Activated CD4-positive, alpha-beta memory T cell treated with anti-CD3 and anti-CD28 coated beads, Interleukin-2, amount 10 ng/mL, durations not matched to agents 7 days and 5 days (primary cell): ENCODE measurements around the gene RNF39. TPM values are rescaled to one million over a fixed set of nuclear protein-coding genes. Genes with fewer than 3 reads are reported as not detected.

ENCODE experiments used
- CTCF ChIA-PET: fragments of 350-600 bp; sonication (Branson Sonifier 250); formaldehyde crosslinking; loops from one replicate; lab custom pipeline; 2021; ENCODE audit warnings: antibody characterized with exemption, inconsistent platforms; lab: Charles Lee
- POLR2A ChIA-PET: fragments of 350-600 bp; sonication (Branson Sonifier 250); formaldehyde crosslinking; loops from one replicate; lab custom pipeline; 2021; ENCODE audit warnings: antibody characterized with exemption; lab: Charles Lee
- DNase-seq: peaks from one replicate; pipeline ENCODE4 v3.0.0-alpha.2; 2020
- H3K27ac Mint-ChIP-seq: one replicate; pipeline ENCODE4 v1.8.0; 2021; ENCODE audit warnings: mild to moderate bottlenecking, mixed read lengths
- H3K27me3 Mint-ChIP-seq: one replicate; pipeline ENCODE4 v1.8.0; 2021; ENCODE audit warnings: mixed read lengths
- H3K36me3 Mint-ChIP-seq: one replicate; pipeline ENCODE4 v1.8.0; 2021; ENCODE audit warnings: low read depth, mixed read lengths
- H3K4me1 Mint-ChIP-seq: one replicate; pipeline ENCODE4 v1.8.0; 2021; ENCODE audit warnings: mixed read lengths
- H3K4me3 Mint-ChIP-seq: one replicate; pipeline ENCODE4 v1.8.0; 2021; ENCODE audit warnings: mild to moderate bottlenecking, mixed read lengths
- H3K9me3 Mint-ChIP-seq: one replicate; pipeline ENCODE4 v1.8.0; 2021; ENCODE audit warnings: mixed read lengths
- total RNA-seq, 2 experiments: library from RNA; stranded (reverse); gene quantifications; one replicate each; pipeline ENCODE4 v1.2.3, GENCODE V29; 2021

The RNF39 gene
- total RNA-seq, 2 experiments from 2014 or later: not detected

- Mint-ChIP-seq H3K36me3 (peaks cover 74% of the 10 kb centered on the region), H3K4me3 (peak within 1 kb of the TSS; percentile 93), H3K27me3 (peaks cover 8% of the 10 kb centered on the region), H3K4me1 (peaks cover 63% of the 10 kb centered on the region), H3K27ac (peak within 1 kb of the TSS; percentile 94), H3K9me3 (no peaks in the 10 kb centered on the region)
- POLR2A ChIA-PET: interaction anchor here (0.8 to 2.6 kb wide), 17 partner anchors 10 to 1137 kb away, joined by 3 to 25 read pairs (median 4); partner anchors contain the start of genes ABCF1, HLA-A, RNF39 and TRIM26
- peak; percentile 99 for DNase-seq
- CTCF ChIA-PET: interaction anchor here (0.7 to 1.7 kb wide), 7 partner anchors 8 to 416 kb away, joined by 3 to 10 read pairs (median 3); partner anchors contain the start of gene RNF39
Measured at GRCh38 chr6:30066577-30067459, 8.8 kb downstream of the RNF39 start, which contains the start of gene PPP1R11. Gene PPP1R11 (plus strand): TSS chr6:30067198. CDS start chr6:30067411, 213 bp downstream.

- no peak for DNase-seq
- no peaks in the 10 kb centered on the region for H3K9me3 Mint-ChIP-seq
- POLR2A ChIA-PET: interaction anchor here (0.8 to 2.6 kb wide), 15 partner anchors 11 to 1137 kb away, joined by 3 to 25 read pairs (median 4); partner anchors contain the start of genes ABCF1, HLA-A, RNF39 and TRIM26
- H3K4me3 Mint-ChIP-seq: peak overlapping the region; percentile 93
- CTCF ChIA-PET: interaction anchor here (0.6 to 1.7 kb wide), 8 partner anchors 9 to 415 kb away, joined by 3 to 10 read pairs (median 3); partner anchors contain the start of gene RNF39
- peaks cover 64% of the 10 kb centered on the region for H3K4me1 Mint-ChIP-seq
- H3K27ac Mint-ChIP-seq: peak overlapping the region; percentile 94
- peaks cover 5% of the 10 kb centered on the region for H3K27me3 Mint-ChIP-seq
- peaks cover 77% of the 10 kb centered on the region for H3K36me3 Mint-ChIP-seq
Measured at GRCh38 chr6:30066082-30066481, 9.5 kb downstream of the RNF39 start.

- no peak for DNase-seq
- Mint-ChIP-seq H3K27ac (peak overlapping the region; percentile 55), H3K27me3 (no peaks in the 10 kb centered on the region), H3K9me3 (no peaks in the 10 kb centered on the region), H3K4me1 (peaks cover 66% of the 10 kb centered on the region), H3K36me3 (peaks cover 54% of the 10 kb centered on the region), H3K4me3 (peak overlapping the region; percentile 14)
- POLR2A ChIA-PET: interaction anchor here (3.8 kb wide), 1 partner anchor 39 kb away, joined by 27 read pairs; no protein-coding TSS in a partner anchor
- CTCF ChIA-PET: no interaction called here
Measured at GRCh38 chr6:30063315-30063714, 12.3 kb downstream of the RNF39 start.

GRCh38 chr6:30062471-30063178, 12.9 kb downstream of the RNF39 start:
- no peak for DNase-seq

GRCh38 chr6:30061858-30062458, 13.6 kb downstream of the RNF39 start:
- ChIA-PET CTCF (interaction anchor here (0.5 to 2.2 kb wide), 6 partner anchors 9 to 1245 kb away, joined by 3 to 18 read pairs (median 4); no protein-coding TSS in a partner anchor), POLR2A (interaction anchor here (0.6 to 3.8 kb wide), 17 partner anchors 9 to 552 kb away, joined by 3 to 28 read pairs (median 4); partner anchors contain the start of genes HLA-A, TRIM26 and TRIM39)
- Mint-ChIP-seq H3K36me3 (peaks cover 48% of the 10 kb centered on the region), H3K4me1 (peaks cover 56% of the 10 kb centered on the region), H3K4me3 (peak overlapping the region; percentile 98), H3K27me3 (no peaks in the 10 kb centered on the region), H3K9me3 (no peaks in the 10 kb centered on the region), H3K27ac (peak overlapping the region; percentile 97)
- peak; percentile 68 for DNase-seq

More at GRCh38 chr6:30062471-30063178, 12.9 kb downstream of the RNF39 start:
- H3K27ac Mint-ChIP-seq: peak overlapping the region; percentile 97
- POLR2A ChIA-PET: interaction anchor here (0.7 to 3.8 kb wide), 4 partner anchors 8 to 98 kb away, joined by 3 to 28 read pairs (median 18); no protein-coding TSS in a partner anchor
- CTCF ChIA-PET: no interaction called here
- H3K4me1 Mint-ChIP-seq: peaks cover 60% of the 10 kb centered on the region
- H3K9me3 Mint-ChIP-seq: no peaks in the 10 kb centered on the region
- H3K36me3 Mint-ChIP-seq: peaks cover 47% of the 10 kb centered on the region
- peak overlapping the region; percentile 98 for H3K4me3 Mint-ChIP-seq
- H3K27me3 Mint-ChIP-seq: no peaks in the 10 kb centered on the region

- H3K36me3 Mint-ChIP-seq: peaks cover 46% of the 10 kb centered on the region
- CTCF ChIA-PET: interaction anchor here (0.5 to 2.2 kb wide), 7 partner anchors 8 to 1246 kb away, joined by 3 to 18 read pairs (median 4); no protein-coding TSS in a partner anchor
- DNase-seq: peak; percentile 90
- H3K4me3 Mint-ChIP-seq: peak within 1 kb of the TSS; percentile 98
- POLR2A ChIA-PET: interaction anchor here (0.6 to 3.8 kb wide), 23 partner anchors 7 to 553 kb away, joined by 3 to 28 read pairs (median 4); partner anchors contain the start of genes HLA-A, TRIM26 and TRIM39
- no peaks in the 10 kb centered on the region for H3K9me3 Mint-ChIP-seq
- H3K4me1 Mint-ChIP-seq: peaks cover 53% of the 10 kb centered on the region
- no peaks in the 10 kb centered on the region for H3K27me3 Mint-ChIP-seq
- H3K27ac Mint-ChIP-seq: peak within 1 kb of the TSS; percentile 97
Measured at GRCh38 chr6:30061092-30061857, 14.3 kb downstream of the RNF39 start, which contains the start of gene POLR1H. Gene POLR1H (plus strand): TSS chr6:30061265. CDS start chr6:30061525, 260 bp downstream.

GRCh38 chr6:30060606-30061091, 14.9 kb downstream of the RNF39 start:
- H3K27me3 Mint-ChIP-seq: no peaks in the 10 kb centered on the region
- peak overlapping the region; percentile 97 for H3K27ac Mint-ChIP-seq
- DNase-seq: no peak
- ChIA-PET CTCF (interaction anchor here (0.7 to 2.2 kb wide), 5 partner anchors 16 to 411 kb away, joined by 3 to 18 read pairs (median 6); no protein-coding TSS in a partner anchor), POLR2A (interaction anchor here (0.8 to 3.8 kb wide), 20 partner anchors 7 to 411 kb away, joined by 3 to 28 read pairs (median 6); partner anchors contain the start of genes HLA-A, TRIM26 and TRIM39)
- peak overlapping the region; percentile 98 for H3K4me3 Mint-ChIP-seq
- H3K4me1 Mint-ChIP-seq: peaks cover 47% of the 10 kb centered on the region
- no peaks in the 10 kb centered on the region for H3K9me3 Mint-ChIP-seq
- peaks cover 40% of the 10 kb centered on the region for H3K36me3 Mint-ChIP-seq

GRCh38 chr6:30055513-30055912, 20.1 kb downstream of the RNF39 start:
- CTCF ChIA-PET: no interaction called here
- POLR2A ChIA-PET: no interaction called here

GRCh38 chr6:30053682-30054081, 21.9 kb downstream of the RNF39 start:
- H3K4me1 Mint-ChIP-seq: peaks cover 4% of the 10 kb centered on the region
- ChIA-PET CTCF (interaction anchor here (1.4 kb wide), 1 partner anchor 8 kb away, joined by 6 read pairs; the partner anchor contains the start of gene POLR1H), POLR2A (no interaction called here)
- H3K4me3 Mint-ChIP-seq: no peak overlapping the region
- peaks cover 10% of the 10 kb centered on the region for H3K36me3 Mint-ChIP-seq
- H3K9me3 Mint-ChIP-seq: no peaks in the 10 kb centered on the region
- H3K27me3 Mint-ChIP-seq: no peaks in the 10 kb centered on the region
- H3K27ac Mint-ChIP-seq: no peak overlapping the region
- no peak for DNase-seq

More at GRCh38 chr6:30055513-30055912, 20.1 kb downstream of the RNF39 start:
- H3K27ac Mint-ChIP-seq: no peak overlapping the region
- no peak for DNase-seq
- no peaks in the 10 kb centered on the region for H3K9me3 Mint-ChIP-seq
- H3K4me3 Mint-ChIP-seq: no peak overlapping the region
- peaks cover 17% of the 10 kb centered on the region for H3K4me1 Mint-ChIP-seq
- H3K27me3 Mint-ChIP-seq: no peaks in the 10 kb centered on the region
- H3K36me3 Mint-ChIP-seq: peaks cover 10% of the 10 kb centered on the region

- peaks cover 8% of the 10 kb centered on the region for H3K4me1 Mint-ChIP-seq
- ChIA-PET CTCF (no interaction called here), POLR2A (interaction anchor here (1.0 to 1.5 kb wide), 2 partner anchors 14 to 19 kb away, joined by 4 to 7 read pairs; partner anchors contain the start of gene POLR1H)
- DNase-seq: no peak
- H3K27ac Mint-ChIP-seq: no peak overlapping the region
- H3K9me3 Mint-ChIP-seq: no peaks in the 10 kb centered on the region
- H3K4me3 Mint-ChIP-seq: no peak overlapping the region
- H3K27me3 Mint-ChIP-seq: no peaks in the 10 kb centered on the region
- no peaks in the 10 kb centered on the region for H3K36me3 Mint-ChIP-seq
Measured at GRCh38 chr6:30047220-30047619, 28.3 kb downstream of the RNF39 start.

GRCh38 chr6:30044630-30045029, 30.9 kb downstream of the RNF39 start:
- no peak overlapping the region for H3K4me3 Mint-ChIP-seq
- no peaks in the 10 kb centered on the region for H3K36me3 Mint-ChIP-seq
- DNase-seq: no peak
- H3K4me1 Mint-ChIP-seq: peaks cover 8% of the 10 kb centered on the region
- H3K9me3 Mint-ChIP-seq: no peaks in the 10 kb centered on the region
- POLR2A ChIA-PET: no interaction called here
- H3K27ac Mint-ChIP-seq: no peak overlapping the region
- no peaks in the 10 kb centered on the region for H3K27me3 Mint-ChIP-seq
- CTCF ChIA-PET: no interaction called here
